Right hindlimb (tissue), 1 donor: ENCODE results near the gene HNRNPAB.
"Not testable (repeated sequence)": the region's sequence is repeated elsewhere in the genome, so short reads cannot be mapped to it uniquely, and the experiment has no call there.

Experiments used
- DNase-seq: peaks from one replicate; pipeline ENCODE4 v3.0.0-alpha.2; 2018

The HNRNPAB gene

DNA sequence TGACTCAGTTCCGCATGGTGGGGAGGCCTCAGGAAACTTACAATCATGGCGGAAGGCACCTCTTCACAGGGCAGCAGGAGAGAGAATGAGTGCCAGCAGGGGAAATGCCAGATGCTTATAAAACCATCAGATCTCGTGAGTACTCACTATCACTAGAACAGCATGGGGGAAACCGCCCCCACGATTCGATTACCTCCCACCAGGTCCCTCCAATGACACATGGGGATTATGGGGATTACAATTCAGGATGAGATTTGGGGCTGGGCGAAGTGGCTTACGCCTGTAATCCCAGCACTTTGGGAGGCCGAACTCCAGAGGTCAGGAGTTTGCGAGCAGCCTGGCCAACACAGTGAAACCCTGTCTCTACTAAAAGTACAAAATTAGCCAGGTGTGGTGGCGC is 6.2 kb upstream of the HNRNPAB start:
- DNase-seq = not testable (repeated sequence)

DNA sequence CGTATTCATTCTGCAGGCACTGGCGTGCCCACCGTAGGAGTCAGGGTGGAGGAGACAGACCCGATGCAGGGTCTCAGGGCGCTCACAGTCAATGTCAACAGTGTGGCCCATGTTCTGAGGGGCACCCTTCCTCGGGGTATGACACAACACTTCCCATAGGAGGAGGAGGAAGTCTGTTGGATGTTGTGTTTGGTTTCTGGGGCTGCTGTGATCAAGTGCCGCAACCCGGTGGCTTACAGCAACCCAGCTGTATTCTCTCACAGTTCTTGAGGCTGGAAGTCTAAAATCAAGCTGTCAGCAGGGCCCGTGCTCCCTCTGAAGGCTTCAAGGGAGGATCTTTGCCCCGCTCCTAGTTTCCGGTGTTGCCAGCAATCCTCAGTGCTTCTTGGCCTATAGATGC is 5.6 kb upstream of the HNRNPAB start:
- no peak for DNase-seq

DNA sequence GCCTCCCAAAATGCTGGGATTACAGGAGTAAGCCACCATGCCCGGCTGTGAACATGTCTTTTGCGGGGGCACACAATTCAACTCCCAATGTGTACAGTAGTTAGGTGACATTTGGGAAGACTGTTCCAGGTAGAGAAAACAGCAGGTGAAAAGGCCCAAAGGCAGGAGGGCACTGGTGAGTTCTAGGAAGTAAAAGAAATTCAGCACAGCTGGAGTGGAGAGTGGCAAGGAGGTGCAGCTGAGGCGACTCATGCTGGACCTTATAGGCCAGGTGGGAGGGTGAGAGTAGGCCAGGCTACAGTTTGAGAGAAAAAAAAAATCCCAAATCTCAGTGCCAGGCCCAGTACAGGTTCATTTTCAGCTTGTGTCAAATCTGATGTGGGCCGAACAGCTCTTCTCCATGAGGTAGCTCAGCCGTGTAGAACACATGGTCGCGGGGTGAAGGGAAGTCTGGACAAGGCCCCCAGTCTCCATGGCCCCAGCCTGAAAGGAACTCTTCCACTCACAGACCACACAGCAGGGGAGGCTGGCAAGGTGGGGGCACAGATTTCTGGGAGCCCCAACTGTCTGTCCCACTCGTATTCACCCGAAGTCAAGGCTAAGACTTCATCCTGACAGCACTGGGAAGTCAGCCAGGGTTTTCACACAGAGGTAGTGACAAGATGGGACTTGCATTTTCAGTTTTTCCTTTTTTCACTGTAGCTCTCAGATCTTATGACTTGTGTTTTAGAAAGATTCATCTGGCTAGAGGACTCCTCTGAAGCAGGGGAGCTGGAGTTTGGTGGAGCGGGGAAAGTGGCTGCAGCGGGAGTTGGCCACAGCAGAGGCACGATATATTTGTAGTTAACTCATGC is 4.5 kb upstream of the HNRNPAB start:
- no peak for DNase-seq

DNA sequence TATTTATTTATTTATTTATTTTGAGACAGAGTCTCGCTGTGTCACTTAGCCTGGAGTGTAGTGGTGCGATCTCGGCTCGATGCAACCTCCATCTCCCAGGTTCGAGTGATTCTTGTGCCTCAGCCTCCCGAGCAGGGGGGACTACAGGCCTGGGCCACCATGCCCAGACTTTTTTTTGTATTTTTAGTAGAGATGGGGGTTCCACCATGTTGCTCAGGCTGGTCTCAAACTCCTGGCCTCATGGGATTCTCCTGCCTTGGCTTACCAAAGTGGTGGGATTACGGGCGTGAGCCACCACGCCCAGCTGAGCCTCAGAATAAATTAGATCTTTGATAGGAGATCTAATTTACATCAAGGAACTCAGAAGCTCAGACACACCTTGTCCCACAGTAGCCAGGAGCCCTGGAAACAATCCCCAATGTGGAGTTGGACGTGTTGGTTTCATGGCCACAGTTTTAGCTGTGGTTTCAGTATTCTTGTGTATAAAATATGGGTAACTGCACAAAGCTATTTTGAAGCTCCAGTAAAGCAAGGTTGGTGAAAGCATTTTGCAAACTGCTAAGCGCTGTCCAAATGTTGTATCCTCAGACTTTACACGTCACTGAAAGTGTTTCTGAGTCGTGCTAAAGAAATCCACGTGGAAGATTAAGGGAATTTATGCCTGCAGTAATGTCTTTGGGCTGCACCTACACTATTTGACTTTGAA is 3.0 kb upstream of the HNRNPAB start:
- no peak for DNase-seq

DNA sequence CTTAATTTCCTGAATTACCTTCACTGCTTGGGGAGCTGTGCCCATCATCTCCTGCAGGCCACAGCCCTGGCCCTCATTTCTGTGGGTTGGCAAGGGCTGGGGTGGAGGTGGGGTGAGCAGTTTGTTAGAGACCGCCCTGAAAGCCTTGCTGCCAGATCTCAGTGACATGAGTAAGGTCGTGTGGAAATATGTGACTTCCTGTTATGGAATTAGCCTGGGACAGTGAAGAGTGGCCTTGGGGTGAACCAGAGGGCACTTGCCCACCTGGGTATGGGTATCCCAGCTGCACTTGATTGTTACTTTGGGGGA is 2.5 kb upstream of the HNRNPAB start:
- DNase-seq = no peak

DNA sequence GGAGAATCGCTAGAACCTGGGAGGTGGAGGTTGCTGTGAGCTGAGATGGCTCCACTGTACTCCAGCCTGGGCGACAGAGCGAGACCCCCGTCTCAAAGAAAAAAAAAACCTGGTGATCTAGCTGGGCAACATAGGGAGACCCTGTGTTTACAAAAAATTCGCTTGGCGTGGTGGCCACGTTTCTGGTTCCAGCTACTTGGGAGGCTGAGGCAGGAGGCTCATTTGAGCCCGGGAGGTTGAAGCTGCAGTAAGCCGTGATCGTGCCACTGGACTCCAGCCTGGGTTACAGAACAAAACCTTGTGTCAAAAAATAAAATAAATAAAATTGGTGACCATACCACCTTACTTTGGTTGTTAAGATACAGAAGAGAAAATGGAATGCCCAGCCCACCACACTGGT is 1.8 kb upstream of the HNRNPAB start:
- DNase-seq = no peak

DNA sequence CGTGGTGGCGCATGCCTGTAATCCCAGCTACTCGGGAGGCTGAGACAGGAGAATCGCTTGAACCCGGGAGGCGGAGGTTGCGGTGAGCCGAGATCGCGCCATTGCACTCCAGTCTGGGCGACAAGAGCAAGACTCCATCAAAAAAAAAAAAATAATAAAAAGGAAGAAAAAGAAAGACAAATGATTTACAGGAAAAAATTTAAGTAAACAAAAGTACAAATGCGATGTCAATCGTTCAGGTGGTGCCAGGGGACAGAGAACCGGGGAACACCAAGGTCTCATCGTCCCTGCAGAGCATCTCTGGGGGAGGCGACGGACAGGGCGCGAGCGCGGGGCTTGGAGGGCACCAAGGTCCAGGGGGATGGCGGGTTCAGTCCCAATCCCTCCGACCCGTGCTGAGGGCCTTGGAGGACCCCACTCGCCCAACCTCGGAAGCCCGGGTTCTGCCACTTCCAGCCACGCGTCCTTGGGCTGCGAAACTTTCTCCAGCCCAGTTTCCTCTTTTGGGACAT is 607 bp upstream of the HNRNPAB start:
- no peak for DNase-seq

DNA sequence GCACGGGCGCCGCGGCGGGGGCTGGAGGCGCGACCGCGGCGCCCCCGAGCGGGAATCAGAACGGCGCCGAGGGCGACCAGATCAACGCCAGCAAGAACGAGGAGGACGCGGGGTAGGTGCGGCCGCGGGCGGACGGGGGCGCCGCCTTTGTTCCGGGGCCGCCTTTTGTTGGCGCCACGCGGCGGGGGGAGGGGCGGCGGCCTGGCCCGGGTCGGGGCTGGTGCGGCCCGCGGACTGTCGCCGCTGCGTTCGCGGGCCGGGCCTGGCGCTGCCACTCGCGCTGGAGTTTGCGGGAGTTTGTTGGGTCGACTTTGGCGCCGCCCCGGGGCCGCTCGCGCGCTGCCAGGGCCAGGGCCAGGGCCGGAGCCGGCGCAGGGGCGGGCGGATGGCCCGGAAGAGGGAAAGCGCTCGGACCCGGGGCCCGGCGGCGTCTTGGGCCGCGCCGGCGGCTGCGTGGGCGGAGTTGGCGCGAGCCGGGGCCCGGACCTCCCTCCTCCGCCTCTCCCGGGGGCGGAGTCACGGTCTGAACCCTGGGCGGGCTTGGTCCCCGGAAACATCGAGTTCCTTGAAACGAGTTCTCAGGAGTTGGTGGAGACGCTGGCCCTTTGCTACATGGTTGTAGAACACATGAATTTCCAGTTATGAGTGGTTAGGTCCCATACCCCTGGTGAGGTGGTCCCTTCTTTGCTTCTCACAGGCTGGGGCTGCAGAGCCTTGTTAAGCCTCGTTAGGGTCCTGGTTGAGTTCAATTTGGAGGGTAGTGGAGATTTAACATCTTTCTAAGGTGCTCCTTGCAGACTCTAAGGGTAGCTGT is 809 bp downstream of the HNRNPAB start:
- DNase-seq = peak; percentile 81

DNA sequence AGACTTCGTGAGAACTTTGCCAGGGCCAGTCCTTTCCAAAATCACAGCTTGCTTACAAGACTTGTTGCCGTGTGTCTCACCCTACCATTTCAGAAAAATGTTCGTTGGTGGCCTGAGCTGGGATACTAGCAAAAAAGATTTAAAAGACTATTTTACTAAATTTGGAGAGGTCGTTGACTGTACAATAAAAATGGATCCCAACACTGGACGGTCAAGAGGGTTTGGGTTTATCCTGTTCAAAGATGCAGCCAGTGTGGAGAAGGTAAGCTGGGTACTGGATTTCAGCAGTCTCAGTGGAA is 1.4 kb downstream of the HNRNPAB start:
- no peak for DNase-seq

DNA sequence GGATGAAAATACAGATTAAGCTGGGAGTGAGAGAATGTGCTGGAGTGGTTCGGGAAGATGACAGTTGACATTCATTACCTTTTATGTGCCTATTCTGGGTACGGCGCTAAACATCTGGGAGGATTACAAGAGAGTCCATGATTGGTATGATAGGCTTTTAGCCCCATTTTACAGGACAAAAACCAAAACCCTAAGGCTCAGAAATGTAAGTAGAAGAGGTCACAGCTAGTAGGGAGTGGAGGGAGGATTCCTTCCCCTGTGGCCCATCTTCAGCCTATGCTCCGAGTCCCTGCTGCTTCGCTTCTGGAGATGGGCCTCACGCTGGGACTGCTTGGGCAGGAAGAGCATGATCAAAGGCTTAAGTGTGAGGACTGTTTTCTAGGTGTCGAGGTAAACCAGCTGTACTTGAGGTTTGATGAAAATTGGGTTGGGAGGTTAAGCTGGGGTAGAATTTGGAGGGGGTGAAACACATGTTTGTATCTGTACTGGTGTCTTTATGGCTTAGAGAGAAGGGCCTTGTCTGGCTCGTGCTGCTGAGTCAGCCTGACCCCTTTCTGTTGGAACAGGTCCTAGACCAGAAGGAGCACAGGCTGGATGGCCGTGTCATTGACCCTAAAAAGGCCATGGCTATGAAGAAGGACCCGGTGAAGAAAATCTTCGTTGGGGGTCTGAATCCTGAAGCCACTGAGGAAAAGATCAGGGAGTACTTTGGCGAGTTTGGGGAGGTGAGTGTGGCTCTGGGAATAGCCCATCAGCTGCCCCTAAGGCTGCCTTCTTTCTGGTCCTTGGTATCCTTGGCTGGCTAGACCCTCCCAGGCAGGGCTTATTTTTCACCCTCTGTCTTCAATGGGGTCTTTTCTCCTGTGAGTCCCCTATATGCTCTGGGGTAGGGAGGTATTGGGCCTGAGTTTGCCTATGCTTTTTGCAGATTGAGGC is 2.1 kb downstream of the HNRNPAB start:
- DNase-seq = no peak

DNA sequence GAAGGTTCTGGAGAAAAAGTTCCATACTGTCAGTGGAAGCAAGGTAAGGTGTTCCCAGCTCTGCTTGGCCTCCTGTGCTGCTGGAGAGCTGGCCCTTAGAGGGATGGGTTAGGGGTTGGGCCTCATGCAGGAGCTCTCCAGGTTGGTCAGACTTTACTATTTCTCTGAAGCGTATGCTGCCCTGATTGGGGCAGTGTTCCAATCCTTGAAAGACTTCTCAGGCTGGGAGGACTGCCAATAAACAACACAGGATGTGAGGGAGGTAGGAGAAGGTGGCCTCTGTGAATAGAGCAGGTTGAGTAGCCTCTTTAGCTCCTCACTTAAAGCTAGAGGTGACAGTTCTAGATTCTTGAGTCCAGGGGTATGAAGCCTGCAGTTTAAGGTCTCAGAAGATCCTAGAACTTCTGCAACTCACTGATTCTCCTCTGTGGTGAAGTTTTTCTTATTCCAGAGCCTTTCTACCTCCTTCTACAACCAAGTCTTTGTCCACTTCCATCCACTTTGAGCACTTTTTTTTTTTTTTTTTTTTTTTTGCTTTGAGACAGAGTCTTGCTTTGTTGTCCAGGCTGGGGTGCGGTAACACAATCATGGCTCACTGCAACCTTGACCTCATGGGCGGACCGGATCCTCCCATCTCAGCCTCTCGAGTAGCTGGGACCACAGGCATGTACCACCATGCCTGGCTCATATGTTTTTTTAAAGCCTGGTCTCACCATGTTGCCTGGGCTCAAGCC is 3.0 kb downstream of the HNRNPAB start:
- DNase-seq = no peak

DNA sequence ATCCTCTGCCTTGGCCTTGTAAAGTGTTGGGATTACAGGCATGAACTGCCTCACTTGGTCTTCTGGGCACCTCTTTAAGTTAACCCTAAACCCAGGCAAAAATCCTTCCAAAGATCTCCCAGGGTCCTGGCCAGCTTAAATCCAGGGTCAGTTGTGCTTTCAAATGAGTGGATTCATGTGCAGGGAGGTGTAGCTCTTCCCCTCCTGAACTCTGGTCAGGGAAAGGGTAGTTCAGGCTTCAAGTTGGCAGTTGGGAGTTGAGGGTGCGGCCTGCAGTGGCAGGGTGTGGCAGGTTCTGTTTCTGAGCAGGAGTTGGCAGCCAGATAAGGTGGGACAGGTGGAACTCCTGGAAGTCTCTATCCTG is 3.6 kb downstream of the HNRNPAB start:
- DNase-seq = no peak

DNA sequence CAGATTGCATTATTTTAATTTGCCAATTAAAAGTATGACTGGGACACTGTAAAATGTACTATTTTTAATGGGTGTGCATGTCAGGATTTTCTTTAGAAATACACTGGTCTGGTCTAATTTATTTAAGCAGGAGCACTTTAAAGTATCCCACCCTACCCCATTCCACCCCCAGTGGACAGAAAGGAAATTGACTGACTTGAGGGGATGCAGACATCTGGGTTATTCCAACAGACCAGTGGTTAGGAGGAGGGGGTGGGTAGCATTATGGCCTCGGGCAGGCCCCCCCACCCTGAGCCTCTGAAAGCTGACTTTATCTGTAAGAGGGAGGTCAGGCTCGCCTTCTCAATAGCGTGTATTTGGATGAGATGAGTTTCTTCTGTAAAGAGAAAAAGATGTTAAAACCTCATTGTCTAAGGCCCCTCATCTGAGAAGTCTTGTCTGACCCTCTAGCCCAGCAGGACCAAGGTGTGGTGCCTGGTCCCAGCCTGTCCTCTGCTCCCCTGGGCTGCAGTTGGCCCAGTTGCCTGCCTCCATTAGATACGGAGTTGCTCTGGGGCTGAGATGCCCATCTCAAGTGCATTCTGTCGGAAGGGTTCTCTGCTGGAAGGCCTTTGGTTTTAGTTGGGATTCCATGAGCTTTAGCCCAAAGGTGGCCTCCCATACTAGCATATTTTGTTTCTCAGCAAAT is 4.4 kb downstream of the HNRNPAB start:
- DNase-seq = no peak

DNA sequence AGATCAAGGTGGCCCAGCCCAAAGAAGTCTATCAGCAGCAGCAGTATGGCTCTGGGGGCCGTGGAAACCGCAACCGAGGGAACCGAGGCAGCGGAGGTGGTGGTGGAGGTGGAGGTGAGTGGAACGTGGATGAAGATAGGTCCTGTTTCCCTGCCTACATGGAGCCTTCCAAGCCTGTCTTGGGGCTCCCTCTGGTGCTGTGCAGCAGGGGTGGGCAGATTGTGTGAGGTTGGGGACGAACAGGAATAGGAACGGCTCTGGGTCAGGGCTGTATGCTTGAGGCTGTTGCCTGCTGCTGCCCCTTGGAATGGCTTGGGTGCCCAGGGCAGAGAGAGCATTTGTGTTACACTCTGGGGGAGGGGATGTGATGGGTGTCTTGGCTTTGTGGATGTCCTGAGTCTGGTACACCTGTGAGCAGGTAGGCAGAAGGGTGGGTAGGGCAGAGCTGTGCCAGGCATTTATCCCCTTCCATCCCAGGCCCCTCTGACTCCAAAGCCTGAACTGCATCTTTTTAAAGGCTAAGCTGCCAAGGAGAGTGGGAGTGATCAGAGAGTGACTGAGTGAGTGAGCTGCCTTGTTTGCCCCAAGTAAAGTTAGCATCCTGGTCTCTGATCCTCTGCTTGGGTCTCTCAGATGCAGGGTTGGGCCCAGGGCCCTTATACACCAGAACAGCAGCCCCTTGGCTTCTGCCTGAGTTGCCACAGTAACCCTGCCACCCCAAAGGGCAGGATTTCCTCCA is 5.2 kb downstream of the HNRNPAB start:
- DNase-seq = no peak

DNA sequence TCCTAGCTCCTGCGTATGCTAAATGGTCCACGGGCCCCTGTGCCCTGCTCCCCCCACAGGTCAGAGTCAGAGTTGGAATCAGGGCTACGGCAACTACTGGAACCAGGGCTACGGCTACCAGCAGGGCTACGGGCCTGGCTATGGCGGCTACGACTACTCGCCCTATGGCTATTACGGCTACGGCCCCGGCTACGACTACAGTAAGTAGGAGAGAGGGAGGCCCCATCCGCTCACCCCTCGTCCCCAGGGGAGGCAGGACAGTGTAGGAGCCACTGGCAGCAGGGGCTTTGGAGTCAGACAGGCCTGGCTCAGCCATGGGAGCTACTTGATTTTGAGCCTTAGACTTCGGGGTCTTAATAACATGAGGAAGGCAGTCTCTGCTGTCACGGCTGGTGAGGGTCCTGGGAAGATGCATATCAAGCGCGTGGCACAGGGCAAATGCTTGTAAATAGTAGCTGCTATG is 5.8 kb downstream of the HNRNPAB start:
- DNase-seq = no peak

DNA sequence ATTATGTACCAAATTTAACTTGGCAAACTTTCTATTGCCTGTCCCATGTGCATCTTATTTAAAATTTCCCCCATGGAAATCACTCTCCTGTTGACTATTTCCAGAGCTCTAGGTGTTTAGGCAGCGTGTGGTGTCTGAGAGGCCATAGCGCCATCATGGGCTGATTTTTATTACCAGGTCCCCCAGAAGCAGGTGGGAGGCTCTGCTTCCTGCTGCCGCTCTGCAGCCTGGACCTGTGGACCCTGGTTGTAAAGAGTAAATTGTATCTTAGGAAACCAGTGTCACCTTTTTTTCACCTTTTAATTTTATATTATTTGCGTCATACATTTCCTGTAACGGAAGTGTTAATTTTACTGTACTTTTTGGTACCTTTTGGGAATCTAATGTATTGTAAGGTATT is 6.4 kb downstream of the HNRNPAB start:
- DNase-seq = no peak

DNA sequence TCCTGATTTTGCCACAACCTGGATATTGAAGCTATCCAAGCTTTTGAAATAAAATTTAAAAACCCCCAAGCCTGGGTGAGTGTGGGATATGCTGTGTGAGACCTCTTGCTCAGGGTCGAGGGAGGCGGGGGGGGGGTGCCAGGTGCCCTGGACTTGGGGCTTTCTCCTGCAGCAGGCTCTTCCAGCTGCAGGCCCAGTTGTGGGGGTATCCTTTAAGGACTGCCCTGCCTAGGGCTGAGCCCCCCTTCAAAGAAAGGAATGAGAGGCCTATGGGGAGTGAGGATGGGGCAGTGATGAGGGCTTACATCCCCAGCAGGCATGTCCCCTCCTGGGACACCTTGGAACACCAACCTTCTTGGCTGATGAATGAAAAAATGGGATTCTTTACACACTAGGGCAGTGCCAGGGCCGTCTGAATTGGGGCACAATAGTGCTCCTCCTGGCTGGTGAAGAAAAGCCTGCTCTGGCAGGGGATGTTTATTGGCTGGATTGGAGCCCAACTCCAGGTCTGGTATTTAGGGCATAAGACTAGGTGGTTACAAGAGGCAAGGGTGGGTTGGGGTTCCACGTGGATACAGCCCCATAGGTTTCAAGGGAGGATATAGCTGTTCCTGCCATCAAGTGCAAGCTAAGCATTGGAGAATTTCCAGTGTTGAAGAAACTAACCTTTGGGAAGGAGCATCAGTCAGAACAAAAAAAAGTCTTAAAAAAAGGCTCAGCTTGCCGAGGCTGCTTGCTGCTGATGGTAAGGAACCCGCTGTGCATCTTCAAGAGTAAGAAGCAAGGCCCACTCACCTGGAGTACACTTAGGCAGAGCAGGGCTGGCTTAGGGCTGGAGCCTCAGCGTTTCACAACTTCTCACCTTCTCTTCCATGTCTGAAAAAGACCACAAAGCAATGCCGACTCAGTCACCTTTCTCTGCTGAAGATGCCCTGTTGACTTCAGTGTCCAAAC is 7.0 kb downstream of the HNRNPAB start:
- DNase-seq = no peak

DNA sequence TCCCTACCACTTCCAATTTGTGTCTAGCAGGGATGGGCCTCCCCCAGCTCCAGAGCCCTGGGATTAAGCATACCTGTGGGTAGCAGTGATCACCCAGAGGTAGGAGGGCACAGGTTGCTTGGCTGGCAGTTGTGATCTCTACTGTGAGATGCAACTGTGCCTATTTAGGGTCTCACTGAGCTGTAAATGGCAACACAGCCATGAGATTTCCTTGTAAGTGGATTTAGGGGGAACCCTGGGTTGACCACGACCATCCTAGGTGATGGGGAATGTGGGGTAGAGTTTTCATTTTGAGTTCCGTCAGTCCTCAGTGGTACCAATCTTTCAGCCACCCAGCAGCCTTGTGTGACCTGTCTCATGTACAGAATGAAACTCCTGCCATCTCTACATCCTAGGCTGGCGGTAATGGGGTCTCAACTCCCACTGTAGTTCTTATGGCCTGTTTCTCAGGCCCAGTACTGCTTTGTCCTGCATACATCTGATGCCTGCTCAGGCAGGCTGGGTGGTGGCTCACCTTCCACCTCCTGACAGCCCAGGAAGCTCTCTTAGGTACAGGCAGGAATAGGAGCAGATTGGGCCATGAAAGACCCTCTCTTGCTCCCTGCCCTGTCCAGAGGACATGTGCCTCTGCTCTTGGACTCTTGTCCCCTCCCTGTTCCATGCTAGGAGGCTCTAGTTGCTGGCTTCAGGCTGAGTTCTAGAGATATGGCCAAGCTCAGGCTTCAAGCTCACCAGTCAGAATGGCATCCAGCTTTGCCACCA is 8.1 kb downstream of the HNRNPAB start:
- DNase-seq = no peak
